Natural killer cell (primary cell): ENCODE results near the gene RPE65. TPM values are rescaled to one million over a fixed set of nuclear protein-coding genes. Genes with fewer than 3 reads are reported as not detected.
"Not testable (repeated sequence)": the region's sequence is repeated elsewhere in the genome, so short reads cannot be mapped to it uniquely, and the experiment has no call there.

ENCODE experiments used
- ATAC-seq, 3 donors: fragments of 150-1000 bp in 2 of 3; fragments of 200-7000 bp in 1 of 3; cut with Tn5 transposase; 1 replicate in 1 of 3; 2 replicates in 2 of 3; pipeline ENCODE4 v1.10.0; 2021; ENCODE audit warnings: mild to moderate bottlenecking in 2 of 3, moderate library complexity in 2 of 3
- DNase-seq, 2 donors: peaks; one replicate each; pipeline versions ENCODE4 v3.0.0 to v3.0.0-alpha.2; 2013 to 2021; ENCODE audit warnings: mixed read lengths in 1 of 2
- H3K27ac ChIP-seq: one replicate; pipeline ENCODE4 v1.5.1; 2013; ENCODE audit warnings: mild to moderate bottlenecking, low read length
- H3K27me3 ChIP-seq: one replicate; pipeline ENCODE4 v1.6.1; 2013; ENCODE audit warnings: low read length; ENCODE audit not compliant: control insufficient read depth, insufficient read depth
- H3K36me3 ChIP-seq: one replicate; pipeline ENCODE4 v1.6.1; 2013; ENCODE audit warnings: low read length; ENCODE audit not compliant: control insufficient read depth, insufficient read depth
- H3K4me1 ChIP-seq: one replicate; pipeline ENCODE4 v1.6.1; 2013; ENCODE audit warnings: low read length; ENCODE audit not compliant: control insufficient read depth, insufficient read depth
- H3K4me3 ChIP-seq: one replicate; pipeline ENCODE4 v1.5.1; 2013; ENCODE audit warnings: low read length
- H3K9me3 ChIP-seq: one replicate; pipeline ENCODE4 v1.6.1; 2013; ENCODE audit warnings: low read length; ENCODE audit not compliant: control insufficient read depth, insufficient read depth
- H3K27ac Mint-ChIP-seq, 2 donors: one replicate each; pipeline ENCODE4 v1.8.0; 2022; ENCODE audit warnings: mild to moderate bottlenecking in 2 of 2, mixed read lengths in 2 of 2, moderate library complexity in 1 of 2
- H3K27me3 Mint-ChIP-seq, 2 donors: one replicate each; pipeline ENCODE4 v1.8.0; 2022; ENCODE audit warnings: low read depth in 2 of 2, mixed read lengths in 2 of 2
- H3K36me3 Mint-ChIP-seq: one replicate; pipeline ENCODE4 v1.8.0; 2022; ENCODE audit warnings: mixed read lengths
- H3K4me1 Mint-ChIP-seq, 2 donors: one replicate each; pipeline ENCODE4 v1.8.0; 2022; ENCODE audit warnings: mixed read lengths in 2 of 2
- H3K4me3 Mint-ChIP-seq: one replicate; pipeline ENCODE4 v1.8.0; 2022; ENCODE audit warnings: mild to moderate bottlenecking, moderate library complexity, mixed read lengths
- H3K9me3 Mint-ChIP-seq, 2 donors: one replicate each; pipeline ENCODE4 v1.8.0; 2022; ENCODE audit warnings: mixed read lengths in 2 of 2
- CTCF ChIP-seq: fragments of 200-600 bp; IDR thresholded peaks from one replicate; pipeline ENCODE4 v1.8.0; 2022; ENCODE audit warnings: antibody characterized with exemption
- WGBS: methylation state at CpG from one replicate; pipeline ENCODE4 v1.1.7; 2013; ENCODE audit warnings: missing lambda C conversion rate; ENCODE audit not compliant: insufficient coverage; 5-methylcytosine and 5-hydroxymethylcytosine counted together
- intact Hi-C: fragments of 100-400 bp; cut with micrococcal nuclease; formaldehyde crosslinking; loops from one replicate; pipeline ENCODE4 v1.14.2; 2022
- total RNA-seq, 4 donors: library from RNA; stranded (reverse); fragments of 120-200 nt in 1 of 4; gene quantifications; one replicate each; pipeline versions ENCODE4 v1.2.3 to v1.2.4, GENCODE V29; 2013 to 2022

Gene RPE65
- total RNA-seq, 3 donors from 2014 or later (not counting 1 experiment from before 2014, with no cell fraction given), result not detected

GRCh38 chr1:68479501-68479900, 29.7 kb upstream of the RPE65 start:
- intact Hi-C loops, result no loop called here
- no peak for ATAC-seq
- no peak overlapping the region for H3K27ac ChIP-seq
- H3K9me3 ChIP-seq, result no peaks in the 10 kb centered on the region
- Mint-ChIP-seq H3K27ac (no peak overlapping the region), H3K27me3 (no peaks in the 10 kb centered on the region), H3K4me1 (peaks cover 0 to 9% of the 10 kb centered on the region in 2 donors), H3K9me3 (no peaks in the 10 kb centered on the region), H3K36me3 (no peaks in the 10 kb centered on the region), H3K4me3 (no peak overlapping the region)
- peaks cover 2% of the 10 kb centered on the region for H3K36me3 ChIP-seq
- no peaks in the 10 kb centered on the region for H3K27me3 ChIP-seq
- H3K4me1 ChIP-seq, result no peaks in the 10 kb centered on the region
- no CpG with 5 or more reads among the region's 2 CpGs for WGBS
- H3K4me3 ChIP-seq, result no peak overlapping the region
- DNase-seq, result no peak
- TF ChIP-seq CTCF, result no peak

- Mint-ChIP-seq H3K9me3 (no peaks in the 10 kb centered on the region), H3K36me3 (peaks cover 4% of the 10 kb centered on the region), H3K4me1 (peaks cover 0 to 9% of the 10 kb centered on the region in 2 donors), H3K27me3 (no peaks in the 10 kb centered on the region), H3K4me3 (no peak overlapping the region), H3K27ac (no peak overlapping the region)
- H3K27me3 ChIP-seq, result no peaks in the 10 kb centered on the region
- H3K9me3 ChIP-seq, result no peaks in the 10 kb centered on the region
- H3K27ac ChIP-seq, result no peak overlapping the region
- no peak for TF ChIP-seq CTCF
- peaks cover 2% of the 10 kb centered on the region for H3K36me3 ChIP-seq
- no peak for ATAC-seq
- intact Hi-C loops, result no loop called here
- no peaks in the 10 kb centered on the region for H3K4me1 ChIP-seq
- DNase-seq, result no peak
- no peak overlapping the region for H3K4me3 ChIP-seq
- WGBS, result 100% methylated on average over 2 of the region's 2 CpGs
Observed at GRCh38 chr1:68478662-68479061, 28.9 kb upstream of the RPE65 start.

- H3K9me3 ChIP-seq, H3K27ac ChIP-seq, H3K4me3 ChIP-seq, H3K9me3 Mint-ChIP-seq, H3K4me1 Mint-ChIP-seq, intact Hi-C loops, H3K36me3 ChIP-seq, H3K4me3 Mint-ChIP-seq, DNase-seq, H3K27me3 Mint-ChIP-seq, H3K27me3 ChIP-seq, ATAC-seq, H3K27ac Mint-ChIP-seq, H3K4me1 ChIP-seq, H3K36me3 Mint-ChIP-seq: not testable (repeated sequence)
- WGBS, result 95% methylated on average over 2 of the region's 2 CpGs
Observed at GRCh38 chr1:68476626-68477025, 26.9 kb upstream of the RPE65 start.

- peaks cover 4% of the 10 kb centered on the region for H3K36me3 Mint-ChIP-seq
- ATAC-seq, result no peak
Observed at GRCh38 chr1:68473060-68473459, 23.3 kb upstream of the RPE65 start.

More at GRCh38 chr1:68473060-68473459, 23.3 kb upstream of the RPE65 start:
- H3K36me3 ChIP-seq, result no peaks in the 10 kb centered on the region
- H3K27ac ChIP-seq, result no peak overlapping the region
- Mint-ChIP-seq H3K9me3 (peaks cover 0 to 2% of the 10 kb centered on the region in 2 donors), H3K4me3 (no peak overlapping the region), H3K27ac (no peak overlapping the region), H3K4me1 (no peaks in the 10 kb centered on the region), H3K27me3 (no peaks in the 10 kb centered on the region)
- intact Hi-C loops, result no loop called here
- DNase-seq, result no peak
- no peak overlapping the region for H3K4me3 ChIP-seq
- H3K4me1 ChIP-seq, result no peaks in the 10 kb centered on the region
- no peaks in the 10 kb centered on the region for H3K27me3 ChIP-seq
- no peaks in the 10 kb centered on the region for H3K9me3 ChIP-seq
- TF ChIP-seq CTCF, result no peak
